HCT116 (cell line): Measurements from ENCODE around the gene ADGRA1.

ENCODE experiments used
- EGR1 ChIP-seq: IDR thresholded peaks from 2 replicates; pipeline ENCODE4 v1.6.1; 2012; ENCODE audit warnings: low read depth
- EZH2phosphoT487 ChIP-seq: fragments of 200-600 bp; IDR thresholded peaks from 2 replicates; pipeline ENCODE4 v1.6.1; 2018; ENCODE audit warnings: antibody characterized with exemption, borderline replicate concordance
- JUND ChIP-seq: IDR thresholded peaks from 2 replicates; pipeline ENCODE4 v1.6.1; 2012
- POLR2A ChIP-seq: IDR thresholded peaks from 2 replicates; pipeline ENCODE4 v1.7.0; 2011; ENCODE audit warnings: borderline replicate concordance; ENCODE audit not compliant: insufficient read depth, insufficient read length; ENCODE audit errors: extremely low read depth
- POLR2AphosphoS5 ChIP-seq: IDR thresholded peaks from 2 replicates; pipeline ENCODE4 v1.6.1; 2011; ENCODE audit warnings: mild to moderate bottlenecking, low read depth, low read length, moderate library complexity
- RAD21 ChIP-seq: IDR thresholded peaks from 2 replicates; pipeline ENCODE4 v1.6.1; 2012; ENCODE audit warnings: low read depth, mild to moderate bottlenecking
- SIN3A ChIP-seq: IDR thresholded peaks from 2 replicates; pipeline ENCODE4 v1.6.1; 2012; ENCODE audit warnings: low read depth
- SP1 ChIP-seq: IDR thresholded peaks from 2 replicates; pipeline ENCODE4 v1.6.1; 2012; ENCODE audit warnings: low read depth
- ZFX ChIP-seq: fragments of 450-650 bp; IDR thresholded peaks from 2 replicates; pipeline ENCODE4 v1.6.1; 2017
- TF ChIP-seq, protein P1 (sequence below), 3 experiments: fragments of 200-600 bp in 1 of 3; sonication (generic) in 1 of 3; IDR thresholded peaks in 2 of 3; conservative IDR thresholded peaks in 1 of 3; 2 replicates each; pipeline ENCODE4 v1.5.1; 2012 to 2017; ENCODE audit warnings: low read depth in 2 of 3, low read length in 2 of 3, antibody characterized with exemption in 1 of 3, borderline replicate concordance in 1 of 3, control low read depth in 1 of 3, mild to moderate bottlenecking in 1 of 3, mixed read lengths in 1 of 3, mixed run types in 1 of 3, moderate library complexity in 1 of 3; ENCODE audit not compliant: insufficient read depth in 1 of 3

DNA sequence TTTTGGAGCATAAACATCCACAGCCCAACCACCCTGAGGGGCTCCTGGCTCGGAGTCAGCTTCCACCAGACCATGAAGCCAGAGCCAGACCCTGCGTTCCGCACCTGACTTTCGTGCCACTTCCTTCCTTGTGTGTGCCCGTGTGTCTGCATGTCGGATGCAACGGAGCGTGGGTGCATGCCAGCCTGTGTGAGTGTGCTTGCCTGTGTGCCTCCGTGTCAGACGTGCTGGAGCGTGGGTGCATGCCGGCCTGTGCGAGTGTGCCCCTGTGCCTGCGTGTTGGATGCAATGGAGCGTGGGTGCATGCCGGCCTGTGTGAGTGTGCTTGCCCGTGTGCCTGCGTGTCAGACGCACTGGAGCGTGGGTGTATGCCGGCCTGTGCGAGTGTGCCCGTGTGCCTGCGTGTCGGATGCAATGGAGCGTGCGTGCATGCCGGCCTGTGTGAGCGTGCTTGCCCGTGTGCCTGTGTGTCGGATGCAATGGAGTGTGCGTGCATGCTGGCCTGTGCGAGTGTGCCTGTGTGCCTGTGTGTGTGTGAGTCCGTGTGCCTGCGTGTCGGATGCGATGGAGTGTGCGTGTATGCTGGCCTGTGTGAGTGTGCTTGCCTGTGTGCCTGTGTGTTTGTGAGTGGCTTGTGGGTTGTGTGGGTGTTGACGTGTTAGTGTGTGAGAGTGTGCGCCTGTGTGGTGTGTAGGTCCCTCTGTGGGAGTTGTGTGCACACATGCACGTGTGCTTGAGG lies 44.2 kb downstream of the ADGRA1 start:
- TF ChIP-seq JUND (no peak), SIN3A (no peak), POLR2AphosphoS5 (no peak), RAD21 (no peak), SP1 (no peak), EZH2phosphoT487 (no peak), EGR1 (no peak), ZFX (no peak), POLR2A (no peak)
- TF ChIP-seq, protein P1, sequence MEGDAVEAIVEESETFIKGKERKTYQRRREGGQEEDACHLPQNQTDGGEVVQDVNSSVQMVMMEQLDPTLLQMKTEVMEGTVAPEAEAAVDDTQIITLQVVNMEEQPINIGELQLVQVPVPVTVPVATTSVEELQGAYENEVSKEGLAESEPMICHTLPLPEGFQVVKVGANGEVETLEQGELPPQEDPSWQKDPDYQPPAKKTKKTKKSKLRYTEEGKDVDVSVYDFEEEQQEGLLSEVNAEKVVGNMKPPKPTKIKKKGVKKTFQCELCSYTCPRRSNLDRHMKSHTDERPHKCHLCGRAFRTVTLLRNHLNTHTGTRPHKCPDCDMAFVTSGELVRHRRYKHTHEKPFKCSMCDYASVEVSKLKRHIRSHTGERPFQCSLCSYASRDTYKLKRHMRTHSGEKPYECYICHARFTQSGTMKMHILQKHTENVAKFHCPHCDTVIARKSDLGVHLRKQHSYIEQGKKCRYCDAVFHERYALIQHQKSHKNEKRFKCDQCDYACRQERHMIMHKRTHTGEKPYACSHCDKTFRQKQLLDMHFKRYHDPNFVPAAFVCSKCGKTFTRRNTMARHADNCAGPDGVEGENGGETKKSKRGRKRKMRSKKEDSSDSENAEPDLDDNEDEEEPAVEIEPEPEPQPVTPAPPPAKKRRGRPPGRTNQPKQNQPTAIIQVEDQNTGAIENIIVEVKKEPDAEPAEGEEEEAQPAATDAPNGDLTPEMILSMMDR (IDR thresholded peaks at IDR 0.05 in 2 of 3, conservative IDR thresholded peaks at IDR 0.05 in 1 of 3; ENCODE audit: borderline replicate concordance in 1 of 3, insufficient read depth in 1 of 3, low read depth in 2 of 3, low read length in 2 of 3): no peak
